H9 (cell line): Measurements from ENCODE around the gene THSD4. TPM values are rescaled to one million over a fixed set of nuclear protein-coding genes. Genes with fewer than 3 reads are reported as not detected.

Experiments used
- DNase-seq: peaks from one replicate; pipeline ENCODE4 v3.0.0-alpha.2; 2017
- H2AFZ ChIP-seq: one replicate; pipeline ENCODE4 v1.6.1; 2013; ENCODE audit warnings: mild to moderate bottlenecking, low read length, control low read depth, moderate library complexity
- H2AK5ac ChIP-seq: 2 replicates; pipeline ENCODE4 v1.6.1; 2013; ENCODE audit warnings: low read length, control low read depth, mixed read lengths; ENCODE audit not compliant: insufficient read length
- H2BK120ac ChIP-seq: one replicate; pipeline ENCODE4 v1.6.1; 2013; ENCODE audit warnings: low read depth, mild to moderate bottlenecking, low read length, control low read depth, inconsistent platforms; ENCODE audit not compliant: poor library complexity, severe bottlenecking
- H2BK12ac ChIP-seq: 2 replicates; pipeline ENCODE4 v1.6.1; 2013; ENCODE audit warnings: low read length, control low read depth, mixed read lengths, low read depth; ENCODE audit not compliant: insufficient read length
- H2BK15ac ChIP-seq: 2 replicates; pipeline ENCODE4 v1.6.1; 2013; ENCODE audit warnings: low read depth, low read length, control low read depth
- H2BK20ac ChIP-seq: one replicate; pipeline ENCODE4 v1.6.1; 2013; ENCODE audit warnings: low read depth, mild to moderate bottlenecking, low read length, control low read depth, inconsistent platforms; ENCODE audit not compliant: poor library complexity, severe bottlenecking
- H2BK5ac ChIP-seq: 2 replicates; pipeline ENCODE4 v1.6.1; 2013; ENCODE audit warnings: low read length, control low read depth, mixed read lengths; ENCODE audit not compliant: insufficient read length
- H3K14ac ChIP-seq: 2 replicates; pipeline ENCODE4 v1.6.1; 2013; ENCODE audit warnings: low read length, control low read depth; ENCODE audit not compliant: insufficient read depth
- H3K18ac ChIP-seq: 2 replicates; pipeline ENCODE4 v1.6.1; 2013; ENCODE audit warnings: low read depth, mild to moderate bottlenecking, mixed read lengths, low read length, control low read depth; ENCODE audit not compliant: insufficient read length
- H3K23ac ChIP-seq: 2 replicates; pipeline ENCODE4 v1.6.1; 2013; ENCODE audit warnings: low read length, control low read depth, mixed read lengths, low read depth; ENCODE audit not compliant: insufficient read length
- H3K23me2 ChIP-seq: 2 replicates; pipeline ENCODE4 v1.6.1; 2013; ENCODE audit warnings: low read depth, mild to moderate bottlenecking, mixed read lengths, low read length, control low read depth; ENCODE audit not compliant: insufficient read length, poor library complexity, severe bottlenecking
- H3K27ac ChIP-seq: 2 replicates; pipeline ENCODE4 v1.5.1; 2013; ENCODE audit warnings: low read length, control low read depth, mixed read lengths, low read depth; ENCODE audit not compliant: insufficient read length
- H3K27me3 ChIP-seq: 2 replicates; pipeline ENCODE4 v1.6.1; 2013; ENCODE audit warnings: low read length, control low read depth, inconsistent platforms; ENCODE audit not compliant: insufficient read depth
- H3K4ac ChIP-seq: 2 replicates; pipeline ENCODE4 v1.6.1; 2013; ENCODE audit warnings: low read depth, mild to moderate bottlenecking, control low read depth, inconsistent platforms, low read length, moderate library complexity
- H3K4me1 ChIP-seq: 2 replicates; pipeline ENCODE4 v1.6.1; 2013; ENCODE audit warnings: low read length, control low read depth, inconsistent platforms; ENCODE audit not compliant: insufficient read depth
- H3K4me2 ChIP-seq: 2 replicates; pipeline ENCODE4 v1.6.1; 2013; ENCODE audit warnings: low read length, control low read depth, mixed read lengths; ENCODE audit not compliant: insufficient read length, insufficient read depth
- H3K56ac ChIP-seq: 2 replicates; pipeline ENCODE4 v1.6.1; 2013; ENCODE audit warnings: low read depth, mild to moderate bottlenecking, mixed read lengths, low read length, control low read depth; ENCODE audit not compliant: insufficient read length
- H3K79me1 ChIP-seq: 2 replicates; pipeline ENCODE4 v1.6.1; 2013; ENCODE audit warnings: low read depth, mild to moderate bottlenecking, moderate library complexity, low read length, control low read depth, inconsistent platforms; ENCODE audit not compliant: insufficient read depth, poor library complexity, severe bottlenecking
- H3K79me2 ChIP-seq: 2 replicates; pipeline ENCODE4 v1.6.1; 2013; ENCODE audit warnings: low read length, control low read depth, inconsistent platforms; ENCODE audit not compliant: insufficient read depth
- H3K9ac ChIP-seq: 2 replicates; pipeline ENCODE4 v1.6.1; 2013; ENCODE audit warnings: low read length, control low read depth, mixed read lengths; ENCODE audit not compliant: insufficient read length; ENCODE audit errors: extremely low read depth
- H3K9me3 ChIP-seq: one replicate; pipeline ENCODE4 v1.6.1; 2013; ENCODE audit warnings: low read depth, low read length, inconsistent platforms; ENCODE audit not compliant: control insufficient read depth
- H3T11ph ChIP-seq: one replicate; pipeline ENCODE4 v1.6.1; 2013; ENCODE audit warnings: mild to moderate bottlenecking, low read length, control low read depth, inconsistent platforms
- H4K20me1 ChIP-seq: one replicate; pipeline ENCODE4 v1.6.1; 2013; ENCODE audit not compliant: control insufficient read depth, insufficient read length, insufficient read depth
- H4K5ac ChIP-seq: 2 replicates; pipeline ENCODE4 v1.6.1; 2013; ENCODE audit warnings: low read depth, mild to moderate bottlenecking, mixed read lengths, low read length, control low read depth; ENCODE audit not compliant: insufficient read length
- H4K8ac ChIP-seq: replicated peaks from 2 replicates; pipeline ENCODE4 v1.6.1; 2013; ENCODE audit warnings: low read length, control low read depth, mixed read lengths, low read depth; ENCODE audit not compliant: insufficient read length
- H4K91ac ChIP-seq: 2 replicates; pipeline ENCODE4 v1.6.1; 2013; ENCODE audit warnings: low read depth, mild to moderate bottlenecking, moderate library complexity, mixed read lengths, low read length, control low read depth; ENCODE audit not compliant: insufficient read length
- H3K27ac Mint-ChIP-seq, 3 experiments: 2 replicates in 2 of 3; 3 replicates in 1 of 3; pipeline ENCODE4 v1.8.0; 2020 to 2021; ENCODE audit warnings: mixed read lengths in 3 of 3, mild to moderate bottlenecking in 1 of 3, moderate library complexity in 1 of 3
- H3K27me3 Mint-ChIP-seq: 2 replicates; pipeline ENCODE4 v1.8.0; 2021; ENCODE audit warnings: low read depth, mild to moderate bottlenecking, moderate library complexity, mixed read lengths
- H3K36me3 Mint-ChIP-seq, 3 experiments: 2 replicates in 2 of 3; 3 replicates in 1 of 3; pipeline ENCODE4 v1.8.0; 2020 to 2021; ENCODE audit warnings: low read depth in 3 of 3, mixed read lengths in 3 of 3; ENCODE audit not compliant: insufficient read depth in 1 of 3
- H3K4me1 Mint-ChIP-seq, 2 experiments: 2 replicates each; pipeline ENCODE4 v1.8.0; 2020; ENCODE audit warnings: mixed read lengths in 2 of 2
- H3K4me3 Mint-ChIP-seq, 2 experiments: 2 replicates in 1 of 2; 3 replicates in 1 of 2; pipeline ENCODE4 v1.8.0; 2020 to 2021; ENCODE audit warnings: mild to moderate bottlenecking in 2 of 2, mixed read lengths in 2 of 2, moderate library complexity in 1 of 2
- H3K9me3 Mint-ChIP-seq, 2 experiments: 2 replicates in 1 of 2; 3 replicates in 1 of 2; pipeline ENCODE4 v1.8.0; 2020; ENCODE audit warnings: mild to moderate bottlenecking in 2 of 2, mixed read lengths in 2 of 2, moderate library complexity in 1 of 2
- CTCF ChIP-seq: fragments of 200-600 bp; sonication (generic); conservative IDR thresholded peaks from 3 replicates; pipeline ENCODE4 v1.8.0; 2021; ENCODE audit warnings: antibody characterized with exemption, mild to moderate bottlenecking
- total RNA-seq: library from RNA; stranded (reverse); gene quantifications from 2 replicates; pipeline ENCODE4 v1.2.1, GENCODE V29; 2021

Gene THSD4
- total RNA-seq, 1 experiment from 2014 or later, result 5.5 TPM

DNA sequence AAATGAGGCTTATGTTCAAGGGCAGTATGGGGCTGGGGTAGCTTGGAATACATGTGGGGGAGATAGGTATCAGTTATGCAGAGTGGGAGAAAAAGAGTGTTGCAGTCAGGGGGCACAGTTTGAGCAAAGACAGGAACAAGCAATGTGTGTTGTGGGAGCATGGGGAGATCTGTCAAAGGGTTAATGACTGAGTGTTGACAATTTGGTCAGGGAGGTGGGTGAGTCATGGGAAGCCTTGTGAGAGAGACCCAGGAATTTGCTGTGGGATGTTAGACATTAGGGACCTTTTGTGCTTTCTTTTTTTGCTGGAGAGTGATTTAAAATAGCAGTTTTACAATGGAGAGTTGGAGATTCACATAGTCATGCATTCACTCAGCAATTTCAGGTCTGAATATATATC is 473.5 kb downstream of the THSD4 start:
- Mint-ChIP-seq H3K9me3 (peaks cover 7 to 18% of the 10 kb centered on the region in 2 experiments), H3K4me1 (peaks cover 15 to 19% of the 10 kb centered on the region in 2 experiments), H3K27ac (no peak overlapping the region; a peak in 1 of 7 replicates), H3K4me3 (no peak overlapping the region), H3K36me3 (peaks cover 6 to 14% (median 8%) of the 10 kb centered on the region in 3 experiments), H3K27me3 (peaks cover 2% of the 10 kb centered on the region; the same call in 1 of the 2 replicates)
- no peak overlapping the region for H2AFZ ChIP-seq
- no peak overlapping the region for H4K91ac ChIP-seq
- no peak overlapping the region for H3T11ph ChIP-seq
- H4K20me1 ChIP-seq, result no peaks in the 10 kb centered on the region
- peaks cover 2% of the 10 kb centered on the region; the same call in 1 of the 2 replicates for H3K4me1 ChIP-seq
- no peak overlapping the region for H2BK20ac ChIP-seq
- H3K9ac ChIP-seq, result no peak overlapping the region
- H3K14ac ChIP-seq, result no peak overlapping the region
- H2AK5ac ChIP-seq, result no peak overlapping the region
- H3K27me3 ChIP-seq, result no peaks in the 10 kb centered on the region
- H2BK15ac ChIP-seq, result no peak overlapping the region
- no peak overlapping the region for H2BK5ac ChIP-seq
- no peak for TF ChIP-seq CTCF
- no peaks in the 10 kb centered on the region for H3K23me2 ChIP-seq
- H3K4me2 ChIP-seq, result no peak overlapping the region
- H2BK120ac ChIP-seq, result no peak overlapping the region
- no peaks in the 10 kb centered on the region for H3K79me2 ChIP-seq
- no peak overlapping the region for H3K18ac ChIP-seq
- H3K56ac ChIP-seq, result no peak overlapping the region
- H4K8ac ChIP-seq, result no peak overlapping the region
- no peak overlapping the region for H3K27ac ChIP-seq
- H3K23ac ChIP-seq, result no peak overlapping the region
- no peak overlapping the region for H4K5ac ChIP-seq
- no peak overlapping the region for H3K4ac ChIP-seq
- H3K79me1 ChIP-seq, result no peaks in the 10 kb centered on the region
- no peaks in the 10 kb centered on the region for H3K9me3 ChIP-seq
- H2BK12ac ChIP-seq, result no peak overlapping the region
- DNase-seq, result no peak
